GM12878 (cell line): Measurements from ENCODE around the gene MAGI1. TPM values are rescaled to one million over a fixed set of nuclear protein-coding genes. Genes with fewer than 3 reads are reported as not detected.

ENCODE experiments used
- ATAC-seq: fragments of 200-7000 bp; cut with Tn5 transposase; 3 replicates; pipeline ENCODE4 v1.9.1; 2020; ENCODE audit warnings: mild to moderate bottlenecking, moderate library complexity
- BruUV-seq: library from RNA; stranded (reverse); fragments of 400-500 nt; replicated peaks from 2 replicates; lab custom pipeline; 2021; lab: Mats Ljungman, UMichigan
- CTCF ChIA-PET: fragments of 300-600 bp; sonication (Branson Sonifier 250); formaldehyde crosslinking; extraction: SDS; loops from one replicate; lab custom pipeline; 2021; ENCODE audit warnings: inconsistent platforms; lab: Yijun Ruan, JAX
- POLR2A ChIA-PET: fragments of 350-600 bp; formaldehyde crosslinking; extraction: SDS; loops from one replicate; lab custom pipeline; 2021; ENCODE audit warnings: inconsistent platforms; lab: Charles Lee
- RAD21 ChIA-PET: fragments of 300-600 bp; sonication (Branson Sonifier 250); formaldehyde crosslinking; loops from one replicate; lab custom pipeline; 2023; ENCODE audit warnings: antibody characterized with exemption; ENCODE audit not compliant: unreplicated experiment; lab: Charles Lee
- SMC1A ChIA-PET: fragments of 300-600 bp; sonication (Branson Sonifier 250); formaldehyde crosslinking; loops from one replicate; lab custom pipeline; 2023; ENCODE audit not compliant: unreplicated experiment, uncharacterized antibody; lab: Charles Lee
- DNase-seq: peaks from one replicate; pipeline ENCODE4 v3.0.0-alpha.2; 2011; ENCODE audit warnings: low read depth, low spot score
- FAIRE-seq: peaks from 3 replicates; lab custom pipeline; 2011; peaks lifted over from hg19 to GRCh38; lab: Jason Lieb, UNC
- H2AFZ ChIP-seq: 2 replicates; pipeline ENCODE4 v1.6.0; 2011; ENCODE audit warnings: low read depth, low read length, control low read depth; ENCODE audit not compliant: control insufficient read depth
- H3K27ac ChIP-seq: 2 replicates; pipeline ENCODE4 v1.5.1; 2011; ENCODE audit warnings: control low read depth; ENCODE audit not compliant: control insufficient read depth, insufficient read depth
- H3K27me3 ChIP-seq, 2 experiments: replicated peaks in 1 of 2; 2 replicates each; pipeline versions ENCODE4 v1.6.0 to v1.6.1; 2011; ENCODE audit warnings: low read length in 1 of 2; ENCODE audit not compliant: control insufficient read depth in 2 of 2, insufficient read depth in 2 of 2
- H3K36me3 ChIP-seq, 2 experiments: 2 replicates each; pipeline ENCODE4 v1.5.1; 2011; ENCODE audit warnings: low read length in 1 of 2; ENCODE audit not compliant: control insufficient read depth in 2 of 2, insufficient read depth in 2 of 2
- H3K4me1 ChIP-seq: 2 replicates; pipeline ENCODE4 v1.6.1; 2011; ENCODE audit warnings: mild to moderate bottlenecking, low read length, moderate library complexity, mixed read lengths; ENCODE audit not compliant: control insufficient read depth, insufficient read depth
- H3K4me2 ChIP-seq: 2 replicates; pipeline ENCODE4 v1.6.0; 2011; ENCODE audit warnings: control low read depth; ENCODE audit not compliant: control insufficient read depth, insufficient read depth
- H3K4me3 ChIP-seq: fragments of 200-600 bp; sonication (generic); 2 replicates; pipeline ENCODE4 v1.5.1; 2016
- H3K79me2 ChIP-seq: 2 replicates; pipeline ENCODE4 v1.6.0; 2011; ENCODE audit warnings: low read length; ENCODE audit not compliant: control insufficient read depth, insufficient read depth
- H3K9ac ChIP-seq: 2 replicates; pipeline ENCODE4 v1.8.0; 2011; ENCODE audit warnings: low read length, control low read depth, mixed read lengths; ENCODE audit not compliant: control insufficient read depth, insufficient read depth
- H3K9me3 ChIP-seq: replicated peaks from 3 replicates; pipeline ENCODE4 v1.5.1; 2011; ENCODE audit warnings: mild to moderate bottlenecking, low read length; ENCODE audit not compliant: control insufficient read depth, insufficient read depth
- H4K20me1 ChIP-seq: 2 replicates; pipeline ENCODE4 v1.6.0; 2011; ENCODE audit not compliant: control insufficient read depth, insufficient read depth
- FOXK2 ChIP-seq: fragments of 450-650 bp; IDR thresholded peaks from 2 replicates; pipeline ENCODE4 v1.6.1; 2017; ENCODE audit warnings: mild to moderate bottlenecking, moderate library complexity
- IRF4 ChIP-seq: IDR thresholded peaks from 2 replicates; pipeline ENCODE4 v1.6.1; 2011; ENCODE audit warnings: low read depth, low read length
- SUZ12 ChIP-seq: fragments of 200-600 bp; sonication (generic); IDR thresholded peaks from one replicate; pipeline ENCODE4 v1.6.1; 2018; ENCODE audit warnings: antibody characterized with exemption, mild to moderate bottlenecking; ENCODE audit not compliant: unreplicated experiment
- TARDBP ChIP-seq: IDR thresholded peaks from 2 replicates; pipeline ENCODE4 v1.6.1; 2016; ENCODE audit warnings: borderline replicate concordance
- whole genome bisulfite sequencing: methylation state at CpG from one replicate; pipeline ENCODE4 v1.1.6; 2016; ENCODE audit warnings: low lambda C conversion rate; ENCODE audit not compliant: insufficient replicate concordance, insufficient coverage; ENCODE audit errors: missing lambda C conversion rate; 5-methylcytosine and 5-hydroxymethylcytosine counted together
- in situ Hi-C: fragments of 300-500 bp; cut with MboI; formaldehyde crosslinking; loops from 9 replicates; pipeline ENCODE4 v1.14.3; 2018; ENCODE audit warnings: mixed read lengths
- intact Hi-C: fragments of 100-400 bp; cut with micrococcal nuclease; formaldehyde crosslinking; loops from one replicate; pipeline ENCODE4 v1.14.2; 2022; ENCODE audit not compliant: unreplicated experiment
- polyA plus RNA-seq, 11 experiments: library from polyadenylated mRNA; depleted of rRNA in 4 of 11; unstranded in 6 of 11; stranded (reverse) in 5 of 11; fragments of >200 nt; fragmentation: Nextera tagmentation in 4 of 11; fragmentation: Illumina TruSeq in 1 of 11; extraction: Ambion mirVana in 4 of 11; extraction: Trizol in 1 of 11; gene quantifications; 1 replicate in 1 of 11; 2 replicates in 10 of 11; pipeline versions ENCODE4 v1.2.1 to v1.2.3, GENCODE V29; 2011 to 2016; ENCODE audit warnings: inconsistent platforms in 2 of 11, missing spikeins in 2 of 11, low read depth in 1 of 11
- total RNA-seq, 4 experiments: library from RNA; depleted of rRNA in 3 of 4; stranded (reverse); fragments of >200 nt in 3 of 4; fragmentation: Illumina TruSeq in 1 of 4; extraction: Trizol in 1 of 4; gene quantifications; 2 replicates each; pipeline versions ENCODE4 v1.2.1 to v1.2.3, GENCODE V29; 2013 to 2021
- TF ChIP-seq, protein P1 (sequence below): fragments of 450-650 bp; IDR thresholded peaks from 2 replicates; pipeline ENCODE4 v1.6.1; 2016; ENCODE audit warnings: mild to moderate bottlenecking, moderate library complexity, borderline replicate concordance
- TF ChIP-seq, protein P2 (sequence below): fragments of 450-650 bp; formaldehyde crosslinking; IDR thresholded peaks from 2 replicates; pipeline ENCODE4 v1.5.0; 2022; ENCODE audit warnings: mild to moderate bottlenecking, missing genetic modification characterization

The MAGI1 gene
- total and polyA plus RNA-seq, 10 of the 15 experiments (the other 5 are each of a cell fraction or from before 2014, with no cell fraction given): 0.02 to 3.3 (median 0.29) TPM; not detected in 1

- no peaks in the 10 kb centered on the region for H4K20me1 ChIP-seq
- POLR2A ChIA-PET: no interaction called here
- H3K4me1 ChIP-seq: no peaks in the 10 kb centered on the region
- in situ Hi-C loops: no loop called here
- no peaks in the 10 kb centered on the region for H3K36me3 ChIP-seq
- H3K27ac ChIP-seq: no peak overlapping the region
- H3K27me3 ChIP-seq: no peaks in the 10 kb centered on the region
- intact Hi-C loops: no loop called here
- SMC1A ChIA-PET: no interaction called here
- 44% methylated on average over 4 of the region's 4 CpGs for WGBS
- no peaks in the 10 kb centered on the region for H3K9me3 ChIP-seq
- CTCF ChIA-PET: interaction anchor here (1.0 kb wide), 1 partner anchor 14 kb away, joined by 3 read pairs; no protein-coding TSS in a partner anchor
- ATAC-seq: no peak
- H3K4me2 ChIP-seq: no peak overlapping the region
- no peak for TF ChIP-seq IRF4
- RAD21 ChIA-PET: no interaction called here
- BruUV-seq: no TSS peak
- FAIRE-seq: no peak
- no peak overlapping the region for H3K4me3 ChIP-seq
- no peak overlapping the region for H2AFZ ChIP-seq
- H3K9ac ChIP-seq: no peak overlapping the region
- H3K79me2 ChIP-seq: no peaks in the 10 kb centered on the region
- DNase-seq: no peak
Observed at GRCh38 chr3:65655061-65655460, 383.7 kb downstream of the MAGI1 start.

- Histone ChIP-seq H3K4me1 (no peaks in the 10 kb centered on the region), H3K36me3 (no peaks in the 10 kb centered on the region), H3K4me3 (no peak overlapping the region), H3K4me2 (no peak overlapping the region), H2AFZ (no peak overlapping the region), H3K9me3 (no peaks in the 10 kb centered on the region), H3K9ac (no peak overlapping the region), H4K20me1 (no peaks in the 10 kb centered on the region), H3K27ac (no peak overlapping the region), H3K79me2 (no peaks in the 10 kb centered on the region), H3K27me3 (no peaks in the 10 kb centered on the region)
- intact Hi-C loops (no loop called here), in situ Hi-C loops (no loop called here)
- ChIA-PET SMC1A (no interaction called here), POLR2A (no interaction called here), CTCF (no interaction called here), RAD21 (no interaction called here)
- 29% methylated on average over 1 of the region's 1 CpG for WGBS
- BruUV-seq: no TSS peak
- DNase-seq: no peak
- no peak for ATAC-seq
- TF ChIP-seq, protein P1, sequence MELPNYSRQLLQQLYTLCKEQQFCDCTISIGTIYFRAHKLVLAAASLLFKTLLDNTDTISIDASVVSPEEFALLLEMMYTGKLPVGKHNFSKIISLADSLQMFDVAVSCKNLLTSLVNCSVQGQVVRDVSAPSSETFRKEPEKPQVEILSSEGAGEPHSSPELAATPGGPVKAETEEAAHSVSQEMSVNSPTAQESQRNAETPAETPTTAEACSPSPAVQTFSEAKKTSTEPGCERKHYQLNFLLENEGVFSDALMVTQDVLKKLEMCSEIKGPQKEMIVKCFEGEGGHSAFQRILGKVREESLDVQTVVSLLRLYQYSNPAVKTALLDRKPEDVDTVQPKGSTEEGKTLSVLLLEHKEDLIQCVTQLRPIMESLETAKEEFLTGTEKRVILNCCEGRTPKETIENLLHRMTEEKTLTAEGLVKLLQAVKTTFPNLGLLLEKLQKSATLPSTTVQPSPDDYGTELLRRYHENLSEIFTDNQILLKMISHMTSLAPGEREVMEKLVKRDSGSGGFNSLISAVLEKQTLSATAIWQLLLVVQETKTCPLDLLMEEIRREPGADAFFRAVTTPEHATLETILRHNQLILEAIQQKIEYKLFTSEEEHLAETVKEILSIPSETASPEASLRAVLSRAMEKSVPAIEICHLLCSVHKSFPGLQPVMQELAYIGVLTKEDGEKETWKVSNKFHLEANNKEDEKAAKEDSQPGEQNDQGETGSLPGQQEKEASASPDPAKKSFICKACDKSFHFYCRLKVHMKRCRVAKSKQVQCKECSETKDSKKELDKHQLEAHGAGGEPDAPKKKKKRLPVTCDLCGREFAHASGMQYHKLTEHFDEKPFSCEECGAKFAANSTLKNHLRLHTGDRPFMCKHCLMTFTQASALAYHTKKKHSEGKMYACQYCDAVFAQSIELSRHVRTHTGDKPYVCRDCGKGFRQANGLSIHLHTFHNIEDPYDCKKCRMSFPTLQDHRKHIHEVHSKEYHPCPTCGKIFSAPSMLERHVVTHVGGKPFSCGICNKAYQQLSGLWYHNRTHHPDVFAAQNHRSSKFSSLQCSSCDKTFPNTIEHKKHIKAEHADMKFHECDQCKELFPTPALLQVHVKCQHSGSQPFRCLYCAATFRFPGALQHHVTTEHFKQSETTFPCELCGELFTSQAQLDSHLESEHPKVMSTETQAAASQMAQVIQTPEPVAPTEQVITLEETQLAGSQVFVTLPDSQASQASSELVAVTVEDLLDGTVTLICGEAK: no peak
- no peak for TF ChIP-seq FOXK2
- TF ChIP-seq SUZ12: no peak
- TF ChIP-seq, protein P2, sequence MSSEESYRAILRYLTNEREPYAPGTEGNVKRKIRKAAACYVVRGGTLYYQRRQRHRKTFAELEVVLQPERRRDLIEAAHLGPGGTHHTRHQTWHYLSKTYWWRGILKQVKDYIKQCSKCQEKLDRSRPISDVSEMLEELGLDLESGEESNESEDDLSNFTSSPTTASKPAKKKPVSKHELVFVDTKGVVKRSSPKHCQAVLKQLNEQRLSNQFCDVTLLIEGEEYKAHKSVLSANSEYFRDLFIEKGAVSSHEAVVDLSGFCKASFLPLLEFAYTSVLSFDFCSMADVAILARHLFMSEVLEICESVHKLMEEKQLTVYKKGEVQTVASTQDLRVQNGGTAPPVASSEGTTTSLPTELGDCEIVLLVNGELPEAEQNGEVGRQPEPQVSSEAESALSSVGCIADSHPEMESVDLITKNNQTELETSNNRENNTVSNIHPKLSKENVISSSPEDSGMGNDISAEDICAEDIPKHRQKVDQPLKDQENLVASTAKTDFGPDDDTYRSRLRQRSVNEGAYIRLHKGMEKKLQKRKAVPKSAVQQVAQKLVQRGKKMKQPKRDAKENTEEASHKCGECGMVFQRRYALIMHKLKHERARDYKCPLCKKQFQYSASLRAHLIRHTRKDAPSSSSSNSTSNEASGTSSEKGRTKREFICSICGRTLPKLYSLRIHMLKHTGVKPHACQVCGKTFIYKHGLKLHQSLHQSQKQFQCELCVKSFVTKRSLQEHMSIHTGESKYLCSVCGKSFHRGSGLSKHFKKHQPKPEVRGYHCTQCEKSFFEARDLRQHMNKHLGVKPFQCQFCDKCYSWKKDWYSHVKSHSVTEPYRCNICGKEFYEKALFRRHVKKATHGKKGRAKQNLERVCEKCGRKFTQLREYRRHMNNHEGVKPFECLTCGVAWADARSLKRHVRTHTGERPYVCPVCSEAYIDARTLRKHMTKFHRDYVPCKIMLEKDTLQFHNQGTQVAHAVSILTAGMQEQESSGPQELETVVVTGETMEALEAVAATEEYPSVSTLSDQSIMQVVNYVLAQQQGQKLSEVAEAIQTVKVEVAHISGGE: no peak
- no peak for TF ChIP-seq TARDBP
- FAIRE-seq: no peak
Observed at GRCh38 chr3:65653731-65654130, 385.0 kb downstream of the MAGI1 start.
